Lung (tissue), 12 donors: ENCODE measurements around the gene INO80E. TPM values are rescaled to one million over a fixed set of nuclear protein-coding genes. Genes with fewer than 3 reads are reported as not detected.
"Not testable (repeated sequence)": the region's sequence is repeated elsewhere in the genome, so short reads cannot be mapped to it uniquely, and the experiment has no call there.

ENCODE experiments used
- ATAC-seq: fragments of 200-7000 bp; cut with Tn5 transposase; one replicate; pipeline ENCODE4 v1.9.1; 2020; ENCODE audit warnings: moderate number of reproducible peaks; ENCODE audit not compliant: insufficient read depth, low FRiP score
- DNase-seq, 3 donors: peaks; one replicate each; pipeline ENCODE4 v3.0.0-alpha.2; 2013 to 2017
- H3K27ac ChIP-seq, 2 donors: one replicate each; pipeline ENCODE4 v1.5.1; 2013; ENCODE audit warnings: mild to moderate bottlenecking in 2 of 2, moderate library complexity in 2 of 2, control low read depth in 1 of 2, inconsistent platforms in 1 of 2, low read depth in 1 of 2, low read length in 1 of 2
- H3K27me3 ChIP-seq, 3 donors: one replicate each; pipeline ENCODE4 v1.5.1; 2013; ENCODE audit warnings: low read length in 2 of 3; ENCODE audit not compliant: control insufficient read depth in 3 of 3, insufficient read depth in 3 of 3
- H3K36me3 ChIP-seq, 4 donors: one replicate each; pipeline ENCODE4 v1.5.1; 2013; ENCODE audit warnings: low read length in 4 of 4, mild to moderate bottlenecking in 1 of 4, moderate library complexity in 1 of 4; ENCODE audit not compliant: control insufficient read depth in 4 of 4, insufficient read depth in 4 of 4
- H3K4me1 ChIP-seq, 5 donors: one replicate each; pipeline ENCODE4 v1.5.1; 2013; ENCODE audit warnings: low read length in 5 of 5, mild to moderate bottlenecking in 2 of 5, moderate library complexity in 1 of 5; ENCODE audit not compliant: control insufficient read depth in 5 of 5, insufficient read depth in 5 of 5
- H3K4me3 ChIP-seq: one replicate; pipeline ENCODE4 v1.5.1; 2013; ENCODE audit warnings: mild to moderate bottlenecking, control low read depth, moderate library complexity
- H3K9ac ChIP-seq, 2 donors: one replicate each; pipeline ENCODE4 v1.5.1; 2013; ENCODE audit warnings: low read length in 2 of 2, control low read depth in 1 of 2; ENCODE audit not compliant: insufficient read depth in 1 of 2
- H3K9me3 ChIP-seq, 4 donors: one replicate each; pipeline ENCODE4 v1.5.1; 2013; ENCODE audit warnings: low read length in 3 of 4, mild to moderate bottlenecking in 1 of 4, moderate library complexity in 1 of 4; ENCODE audit not compliant: control insufficient read depth in 4 of 4, insufficient read depth in 3 of 4
- WGBS, 2 donors: extraction: QIAGEN DNeasy Blood & Tissue Kit; methylation state at CpG; one replicate each; pipeline ENCODE4 v1.1.7; 2013; 5-methylcytosine and 5-hydroxymethylcytosine counted together
- polyA plus RNA-seq, 2 donors: library from polyadenylated mRNA; stranded (reverse); fragments of 200-250 nt; gene quantifications; one replicate each; pipeline ENCODE4 v1.2.1, GENCODE V29; 2013
- total RNA-seq, 2 donors: library from RNA; depleted of rRNA in 1 of 2; stranded (reverse); fragments of >200 nt in 1 of 2; gene quantifications; one replicate each; pipeline ENCODE4 v1.2.1, GENCODE V29; 2014 to 2021
- TF ChIP-seq, protein P1 (sequence below): IDR thresholded peaks from 2 replicates; pipeline ENCODE4 v1.5.1; 2012; ENCODE audit warnings: mild to moderate bottlenecking; ENCODE audit errors: control extremely low read depth, extremely low read depth
- donor health status: control.
- donor health status: control.
- donor health status: Bipolar disorder and iron deficiency.
- donor health status: healthy.
- donor health status: DM: yes; HTN: yes; CAD: no.

Gene INO80E
- total and polyA plus RNA-seq, 4 donors: 37.5 to 105 (median 60.2) TPM

GRCh38 chr16:29951625-29952365 lies 44.2 kb upstream of the INO80E start:
- no peak overlapping the region for H3K4me3 ChIP-seq
- no peaks in the 10 kb centered on the region for H3K9me3 ChIP-seq
- H3K9ac ChIP-seq: no peak overlapping the region
- 88% methylated on average over 8 of the region's 8 CpGs for WGBS, 2 donors
- H3K4me1 ChIP-seq: no peaks in the 10 kb centered on the region
- no peak for ATAC-seq
- H3K27ac ChIP-seq: no peak overlapping the region
- no peaks in the 10 kb centered on the region for H3K36me3 ChIP-seq
- no peaks in the 10 kb centered on the region for H3K27me3 ChIP-seq
- DNase-seq: no peak
- TF ChIP-seq, protein P1, sequence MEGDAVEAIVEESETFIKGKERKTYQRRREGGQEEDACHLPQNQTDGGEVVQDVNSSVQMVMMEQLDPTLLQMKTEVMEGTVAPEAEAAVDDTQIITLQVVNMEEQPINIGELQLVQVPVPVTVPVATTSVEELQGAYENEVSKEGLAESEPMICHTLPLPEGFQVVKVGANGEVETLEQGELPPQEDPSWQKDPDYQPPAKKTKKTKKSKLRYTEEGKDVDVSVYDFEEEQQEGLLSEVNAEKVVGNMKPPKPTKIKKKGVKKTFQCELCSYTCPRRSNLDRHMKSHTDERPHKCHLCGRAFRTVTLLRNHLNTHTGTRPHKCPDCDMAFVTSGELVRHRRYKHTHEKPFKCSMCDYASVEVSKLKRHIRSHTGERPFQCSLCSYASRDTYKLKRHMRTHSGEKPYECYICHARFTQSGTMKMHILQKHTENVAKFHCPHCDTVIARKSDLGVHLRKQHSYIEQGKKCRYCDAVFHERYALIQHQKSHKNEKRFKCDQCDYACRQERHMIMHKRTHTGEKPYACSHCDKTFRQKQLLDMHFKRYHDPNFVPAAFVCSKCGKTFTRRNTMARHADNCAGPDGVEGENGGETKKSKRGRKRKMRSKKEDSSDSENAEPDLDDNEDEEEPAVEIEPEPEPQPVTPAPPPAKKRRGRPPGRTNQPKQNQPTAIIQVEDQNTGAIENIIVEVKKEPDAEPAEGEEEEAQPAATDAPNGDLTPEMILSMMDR: no peak

- no peak for ATAC-seq
- no peak overlapping the region for H3K27ac ChIP-seq
- TF ChIP-seq, protein P1: no peak
- no peak overlapping the region for H3K9ac ChIP-seq
- no peak overlapping the region for H3K4me3 ChIP-seq
- no peaks in the 10 kb centered on the region for H3K27me3 ChIP-seq
- peaks cover 0 to 15% (median 4%) of the 10 kb centered on the region in 5 donors for H3K4me1 ChIP-seq
- DNase-seq: no peak
- no peaks in the 10 kb centered on the region for H3K9me3 ChIP-seq
- H3K36me3 ChIP-seq: no peaks in the 10 kb centered on the region
- 89 to 94% methylated on average over 5 of the region's 5 CpGs for WGBS, 2 donors
Measured at GRCh38 chr16:29958756-29959155, 37.3 kb upstream of the INO80E start.

DNA sequence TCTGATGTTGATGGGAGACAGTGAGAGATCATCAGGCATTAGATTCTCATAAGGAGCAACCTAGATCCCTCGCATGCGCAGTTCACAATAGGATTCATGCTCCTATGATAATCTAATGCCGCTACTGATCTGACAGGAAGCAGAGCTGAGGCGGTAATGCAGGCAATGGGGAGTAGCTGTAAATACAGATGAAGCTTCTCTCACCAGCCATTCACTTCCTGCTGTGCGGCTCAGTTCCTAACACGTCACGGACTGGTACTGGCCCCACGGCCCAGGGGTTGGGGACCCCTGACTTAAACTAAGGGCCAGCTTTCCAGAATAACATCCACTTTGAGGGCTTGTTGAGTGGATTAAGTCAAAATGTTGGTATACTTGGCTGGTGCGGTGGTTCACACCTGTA lies 36.7 kb upstream of the INO80E start:
- Histone ChIP-seq H3K4me3 (no peak overlapping the region), H3K4me1 (peaks cover 0 to 15% (median 4%) of the 10 kb centered on the region in 5 donors), H3K36me3 (no peaks in the 10 kb centered on the region), H3K27me3 (no peaks in the 10 kb centered on the region), H3K9me3 (no peaks in the 10 kb centered on the region), H3K9ac (no peak overlapping the region), H3K27ac (no peak overlapping the region)
- DNase-seq (no peak), ATAC-seq (no peak)
- 81 to 86% methylated on average over 9 of the region's 9 CpGs for WGBS, 2 donors
- TF ChIP-seq, protein P1: no peak

DNA sequence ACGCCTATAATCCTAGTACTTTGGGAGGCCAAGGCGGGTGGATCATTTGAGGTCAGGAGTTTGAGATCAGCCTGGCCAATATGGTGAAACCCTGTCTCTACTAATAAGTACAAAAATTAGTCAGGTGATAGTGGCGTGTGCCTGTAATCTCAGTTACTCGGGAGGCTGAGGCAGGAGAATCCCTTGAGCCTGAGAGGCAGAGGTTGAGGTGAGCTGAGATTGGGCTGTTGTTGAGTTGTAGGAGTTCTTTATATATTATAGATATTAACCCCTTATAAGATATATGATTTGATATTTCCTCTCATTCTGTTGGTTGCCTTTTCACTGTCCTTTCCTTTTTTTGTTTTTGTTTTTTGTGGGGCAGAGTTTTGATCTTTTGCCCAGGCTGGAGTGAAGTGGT lies 36.2 kb upstream of the INO80E start:
- not testable (repeated sequence) for H3K27me3 ChIP-seq, DNase-seq, H3K4me3 ChIP-seq, H3K27ac ChIP-seq, ATAC-seq, H3K9me3 ChIP-seq, H3K9ac ChIP-seq, H3K36me3 ChIP-seq
- WGBS, 2 donors: 90 to 95% methylated on average over 4 of the region's 4 CpGs
- H3K4me1 ChIP-seq: peaks cover 0 to 15% (median 4%) of the 10 kb centered on the region in 5 donors
